ENCODE results near the gene OTUD6A.

DNA sequence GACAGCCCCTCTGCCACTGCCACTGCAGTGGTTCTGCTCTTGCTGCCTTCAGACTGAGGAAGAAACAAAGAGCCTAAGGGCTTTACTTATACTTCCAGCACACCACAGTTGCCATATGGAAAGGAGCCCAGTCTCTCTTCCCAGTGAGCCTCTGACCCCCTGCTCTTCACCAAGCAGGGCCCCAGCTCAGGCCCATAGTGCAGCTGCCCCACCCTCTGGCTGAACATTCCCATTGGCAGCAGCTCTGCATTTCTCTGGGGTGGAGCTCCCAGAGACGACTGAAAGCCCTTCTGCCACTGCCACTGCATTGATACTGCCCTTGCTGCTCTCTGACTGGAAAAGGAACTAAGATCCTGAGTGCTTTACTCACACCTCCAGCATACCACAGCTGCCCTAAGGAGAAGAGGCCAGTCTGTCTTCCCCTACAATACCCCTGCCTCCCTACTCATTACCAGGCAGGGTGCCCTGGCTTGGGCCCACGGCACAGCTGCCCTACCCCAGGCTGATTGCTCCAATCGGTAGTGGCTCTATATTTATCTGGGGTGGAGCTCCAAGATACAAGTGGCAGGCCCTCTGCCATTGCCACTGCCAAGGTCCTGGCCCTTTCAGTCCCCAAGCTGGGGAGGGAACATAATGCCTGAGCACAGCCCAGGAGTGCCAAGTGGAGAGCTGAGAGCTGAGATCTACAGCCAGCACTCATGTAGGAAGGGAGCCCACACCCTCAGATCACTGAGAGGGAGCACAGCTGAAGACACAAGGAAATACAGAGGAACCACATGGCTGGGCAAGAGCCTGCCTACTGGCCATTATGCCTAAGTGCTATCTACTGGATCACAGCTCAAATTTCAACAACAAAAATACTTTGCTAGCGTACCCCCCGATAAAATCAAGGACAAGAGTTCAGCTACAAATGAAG is 48.5 kb upstream of the OTUD6A start:
- TF ChIP-seq POLR2A (IDR thresholded peaks at IDR 0.05), result no peak
- TF ChIP-seq, protein P1, sequence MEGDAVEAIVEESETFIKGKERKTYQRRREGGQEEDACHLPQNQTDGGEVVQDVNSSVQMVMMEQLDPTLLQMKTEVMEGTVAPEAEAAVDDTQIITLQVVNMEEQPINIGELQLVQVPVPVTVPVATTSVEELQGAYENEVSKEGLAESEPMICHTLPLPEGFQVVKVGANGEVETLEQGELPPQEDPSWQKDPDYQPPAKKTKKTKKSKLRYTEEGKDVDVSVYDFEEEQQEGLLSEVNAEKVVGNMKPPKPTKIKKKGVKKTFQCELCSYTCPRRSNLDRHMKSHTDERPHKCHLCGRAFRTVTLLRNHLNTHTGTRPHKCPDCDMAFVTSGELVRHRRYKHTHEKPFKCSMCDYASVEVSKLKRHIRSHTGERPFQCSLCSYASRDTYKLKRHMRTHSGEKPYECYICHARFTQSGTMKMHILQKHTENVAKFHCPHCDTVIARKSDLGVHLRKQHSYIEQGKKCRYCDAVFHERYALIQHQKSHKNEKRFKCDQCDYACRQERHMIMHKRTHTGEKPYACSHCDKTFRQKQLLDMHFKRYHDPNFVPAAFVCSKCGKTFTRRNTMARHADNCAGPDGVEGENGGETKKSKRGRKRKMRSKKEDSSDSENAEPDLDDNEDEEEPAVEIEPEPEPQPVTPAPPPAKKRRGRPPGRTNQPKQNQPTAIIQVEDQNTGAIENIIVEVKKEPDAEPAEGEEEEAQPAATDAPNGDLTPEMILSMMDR (IDR thresholded peaks at IDR 0.05 in 4 of 5, conservative IDR thresholded peaks at IDR 0.05 in 1 of 5), result no peak

Data from gastrocnemius medialis (tissue), 4 donors.